LNCaP clone FGC (cell line): ENCODE results near the gene HORMAD1.
A peak's percentile ranks its signal among the peaks of the same experiment; 100 is the strongest.

Experiments used
- DNase-seq: peaks from one replicate; pipeline ENCODE4 v3.0.0-alpha.2; 2011; ENCODE audit warnings: low read depth
- H3K4me3 ChIP-seq: 2 replicates; pipeline ENCODE4 v1.5.1; 2011; ENCODE audit warnings: mild to moderate bottlenecking, low read depth, low read length, control low read depth
- TF ChIP-seq, protein P1 (sequence below): IDR thresholded peaks from 2 replicates; pipeline ENCODE4 v1.5.1; 2012; ENCODE audit warnings: mild to moderate bottlenecking; ENCODE audit not compliant: control insufficient read depth, insufficient read depth; ENCODE audit errors: extremely low read depth

Gene HORMAD1

DNA sequence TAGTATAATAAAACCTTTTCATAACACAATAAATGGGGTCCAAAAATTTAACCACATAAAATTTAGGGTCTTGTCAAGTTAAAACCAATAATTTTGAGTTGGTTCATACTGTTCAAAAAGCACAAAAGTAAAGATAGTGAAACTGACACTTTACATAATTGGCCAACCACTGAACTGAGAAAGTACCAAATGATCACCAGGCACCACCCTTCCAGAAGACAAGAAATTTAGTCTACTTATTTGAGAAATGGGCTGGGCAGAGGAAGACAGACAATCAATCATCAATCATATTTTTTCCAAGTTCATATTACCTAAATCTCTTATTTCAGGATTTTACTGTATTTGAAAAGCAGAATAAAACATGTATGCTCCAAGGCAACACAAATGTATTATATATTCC, 17.3 kb downstream of the HORMAD1 start:
- no peak overlapping the region for H3K4me3 ChIP-seq
- DNase-seq = no peak
- TF ChIP-seq, protein P1, sequence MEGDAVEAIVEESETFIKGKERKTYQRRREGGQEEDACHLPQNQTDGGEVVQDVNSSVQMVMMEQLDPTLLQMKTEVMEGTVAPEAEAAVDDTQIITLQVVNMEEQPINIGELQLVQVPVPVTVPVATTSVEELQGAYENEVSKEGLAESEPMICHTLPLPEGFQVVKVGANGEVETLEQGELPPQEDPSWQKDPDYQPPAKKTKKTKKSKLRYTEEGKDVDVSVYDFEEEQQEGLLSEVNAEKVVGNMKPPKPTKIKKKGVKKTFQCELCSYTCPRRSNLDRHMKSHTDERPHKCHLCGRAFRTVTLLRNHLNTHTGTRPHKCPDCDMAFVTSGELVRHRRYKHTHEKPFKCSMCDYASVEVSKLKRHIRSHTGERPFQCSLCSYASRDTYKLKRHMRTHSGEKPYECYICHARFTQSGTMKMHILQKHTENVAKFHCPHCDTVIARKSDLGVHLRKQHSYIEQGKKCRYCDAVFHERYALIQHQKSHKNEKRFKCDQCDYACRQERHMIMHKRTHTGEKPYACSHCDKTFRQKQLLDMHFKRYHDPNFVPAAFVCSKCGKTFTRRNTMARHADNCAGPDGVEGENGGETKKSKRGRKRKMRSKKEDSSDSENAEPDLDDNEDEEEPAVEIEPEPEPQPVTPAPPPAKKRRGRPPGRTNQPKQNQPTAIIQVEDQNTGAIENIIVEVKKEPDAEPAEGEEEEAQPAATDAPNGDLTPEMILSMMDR = no peak

DNA sequence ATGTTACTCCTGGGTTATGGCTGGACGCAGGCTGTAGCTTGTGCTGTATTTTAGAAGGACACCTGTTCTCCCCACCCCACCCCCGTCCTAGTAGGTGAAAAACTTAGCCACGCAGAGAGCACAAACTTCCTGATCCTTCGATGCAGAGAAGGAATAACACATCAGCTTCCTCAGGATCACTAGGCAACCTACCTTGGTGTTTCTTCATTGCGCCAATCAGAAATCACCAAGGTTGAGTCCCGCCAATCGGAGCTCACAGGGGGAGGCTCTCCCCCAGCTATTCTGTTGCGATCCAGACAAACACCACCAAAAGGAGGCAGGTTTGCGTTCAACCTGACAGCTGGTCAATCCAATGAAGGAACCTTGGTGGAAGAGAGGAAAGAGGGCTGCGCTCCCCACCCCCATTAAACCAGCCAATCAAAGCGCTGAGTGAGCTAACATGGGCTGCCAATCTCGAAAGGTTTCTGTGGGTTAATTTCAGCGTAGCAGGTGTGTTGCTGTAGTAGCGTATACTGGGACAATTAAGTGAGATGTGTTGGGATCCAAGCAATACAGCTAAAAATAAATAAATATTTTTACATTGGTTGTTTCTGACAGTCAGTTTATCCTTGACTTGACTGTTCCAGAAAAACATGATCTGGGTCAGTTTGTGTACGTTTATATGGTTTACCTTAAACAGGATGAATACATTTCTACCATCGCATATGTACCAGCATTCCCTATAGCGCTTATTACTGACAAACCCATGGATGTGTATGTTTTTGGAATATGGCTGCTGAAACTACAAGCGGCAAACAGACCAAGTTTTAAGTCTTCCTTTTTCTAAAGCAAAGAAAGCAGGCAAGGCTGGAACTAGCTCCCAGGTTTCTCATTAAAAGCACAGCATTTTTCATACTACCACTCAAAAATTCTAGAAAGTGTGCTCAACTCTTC, 23.4 kb downstream of the HORMAD1 start, which contains the start of gene GOLPH3L:
TSS of gene GOLPH3L (minus strand) at position 160 of the 933 bp plus-strand sequence. CDS start 2,316 bp downstream, outside the sequence.
- H3K4me3 ChIP-seq = peak within 1 kb of the TSS; percentile 65
- DNase-seq = peak; percentile 100
- TF ChIP-seq, protein P1 = no peak

- TF ChIP-seq, protein P1 = no peak
- DNase-seq = no peak
- H3K4me3 ChIP-seq = peak overlapping the region; percentile 65
Measured at GRCh38 chr1:150696590-150696989, 24.1 kb downstream of the HORMAD1 start.

DNA sequence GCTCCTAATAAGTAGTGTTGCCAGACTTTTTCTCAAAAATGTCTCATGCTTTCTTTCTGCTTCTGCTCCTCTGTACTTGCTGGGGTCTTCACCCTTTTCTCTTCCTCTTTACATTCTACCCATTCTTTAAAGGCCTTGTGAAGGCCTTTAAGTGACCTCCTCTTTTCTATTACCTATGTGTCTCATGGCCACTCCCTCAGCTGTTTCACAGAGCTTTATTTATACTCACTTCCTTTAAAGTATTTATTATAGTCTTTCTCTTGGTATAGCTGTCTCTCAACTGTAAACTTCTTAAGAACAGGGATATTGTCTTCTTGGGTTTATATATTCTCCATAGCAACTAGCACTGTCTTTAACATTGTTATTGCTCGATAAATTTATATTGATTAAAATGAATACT, 24.5 kb downstream of the HORMAD1 start:
- no peak for DNase-seq
- H3K4me3 ChIP-seq = peak overlapping the region; percentile 65
- TF ChIP-seq, protein P1 = no peak

GRCh38 chr1:150695561-150695960, 25.1 kb downstream of the HORMAD1 start:
- peak overlapping the region; percentile 65 for H3K4me3 ChIP-seq
- TF ChIP-seq, protein P1 = no peak
- no peak for DNase-seq

- H3K4me3 ChIP-seq = no peak overlapping the region
Measured at GRCh38 chr1:150692720-150693119, 28.0 kb downstream of the HORMAD1 start.

More at GRCh38 chr1:150692720-150693119, 28.0 kb downstream of the HORMAD1 start:
- TF ChIP-seq, protein P1 = no peak
- no peak for DNase-seq
